ENCODE measurements around the gene RAMP3. TPM values are rescaled to one million over a fixed set of nuclear protein-coding genes. Genes with fewer than 3 reads are reported as not detected.
"Not testable (repeated sequence)": the region's sequence is repeated elsewhere in the genome, so short reads cannot be mapped to it uniquely, and the experiment has no call there.

The RAMP3 gene
- total RNA-seq, 2 donors from 2014 or later: 35.8 to 43.5 TPM

GRCh38 chr7:45149606-45150005 lies 8.0 kb upstream of the RAMP3 start:
- no peak for DNase-seq (ENCODE audit: low spot score)
- H3K4me3 ChIP-seq: no peak overlapping the region
- H3K4me1 ChIP-seq (replicated peaks): no peaks in the 10 kb centered on the region
- TF ChIP-seq POLR2A (IDR thresholded peaks at IDR 0.05) (no peak), POLR2AphosphoS5 (IDR thresholded peaks at IDR 0.05) (no peak)
- TF ChIP-seq, protein P1, sequence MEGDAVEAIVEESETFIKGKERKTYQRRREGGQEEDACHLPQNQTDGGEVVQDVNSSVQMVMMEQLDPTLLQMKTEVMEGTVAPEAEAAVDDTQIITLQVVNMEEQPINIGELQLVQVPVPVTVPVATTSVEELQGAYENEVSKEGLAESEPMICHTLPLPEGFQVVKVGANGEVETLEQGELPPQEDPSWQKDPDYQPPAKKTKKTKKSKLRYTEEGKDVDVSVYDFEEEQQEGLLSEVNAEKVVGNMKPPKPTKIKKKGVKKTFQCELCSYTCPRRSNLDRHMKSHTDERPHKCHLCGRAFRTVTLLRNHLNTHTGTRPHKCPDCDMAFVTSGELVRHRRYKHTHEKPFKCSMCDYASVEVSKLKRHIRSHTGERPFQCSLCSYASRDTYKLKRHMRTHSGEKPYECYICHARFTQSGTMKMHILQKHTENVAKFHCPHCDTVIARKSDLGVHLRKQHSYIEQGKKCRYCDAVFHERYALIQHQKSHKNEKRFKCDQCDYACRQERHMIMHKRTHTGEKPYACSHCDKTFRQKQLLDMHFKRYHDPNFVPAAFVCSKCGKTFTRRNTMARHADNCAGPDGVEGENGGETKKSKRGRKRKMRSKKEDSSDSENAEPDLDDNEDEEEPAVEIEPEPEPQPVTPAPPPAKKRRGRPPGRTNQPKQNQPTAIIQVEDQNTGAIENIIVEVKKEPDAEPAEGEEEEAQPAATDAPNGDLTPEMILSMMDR (IDR thresholded peaks at IDR 0.05): no peak
- WGBS: 76% methylated on average over 5 of the region's 5 CpGs
- no peaks in the 10 kb centered on the region for H3K27me3 ChIP-seq (replicated peaks; ENCODE audit: insufficient read depth)
- H3K27ac ChIP-seq: no peak overlapping the region
- intact Hi-C loops (cut with DNase I): loop anchor here (10.0 kb wide), 1 partner anchor 705 kb away; no protein-coding TSS in a partner anchor
- H3K36me3 ChIP-seq: no peaks in the 10 kb centered on the region
- no peaks in the 10 kb centered on the region for H3K9me3 ChIP-seq

- TF ChIP-seq, protein P1 (IDR thresholded peaks at IDR 0.05): no peak
- TF ChIP-seq POLR2A (IDR thresholded peaks at IDR 0.05) (no peak), POLR2AphosphoS5 (IDR thresholded peaks at IDR 0.05) (no peak)
- intact Hi-C loops (cut with DNase I): loop anchor here (10.0 kb wide), 1 partner anchor 705 kb away; no protein-coding TSS in a partner anchor
- no peak for DNase-seq (ENCODE audit: low spot score)
- no peaks in the 10 kb centered on the region for H3K4me1 ChIP-seq (replicated peaks)
- H3K27me3 ChIP-seq (replicated peaks; ENCODE audit: insufficient read depth): no peaks in the 10 kb centered on the region
- H3K4me3 ChIP-seq: no peak overlapping the region
- H3K27ac ChIP-seq: no peak overlapping the region
- no peaks in the 10 kb centered on the region for H3K9me3 ChIP-seq
- no peaks in the 10 kb centered on the region for H3K36me3 ChIP-seq
- WGBS: 84% methylated on average over 11 of the region's 11 CpGs
Observed at GRCh38 chr7:45150199-45150598, 7.4 kb upstream of the RAMP3 start.

- Histone ChIP-seq H3K36me3 (no peaks in the 10 kb centered on the region), H3K27me3 (replicated peaks; ENCODE audit: insufficient read depth) (no peaks in the 10 kb centered on the region), H3K4me1 (replicated peaks) (no peaks in the 10 kb centered on the region), H3K27ac (no peak overlapping the region), H3K9me3 (no peaks in the 10 kb centered on the region), H3K4me3 (no peak overlapping the region)
- intact Hi-C loops (cut with DNase I): loop anchor here (10.0 kb wide), 1 partner anchor 704 kb away; no protein-coding TSS in a partner anchor
- TF ChIP-seq POLR2AphosphoS5 (IDR thresholded peaks at IDR 0.05) (no peak), POLR2A (IDR thresholded peaks at IDR 0.05) (no peak)
- DNase-seq (ENCODE audit: low spot score): no peak
- WGBS: 75% methylated on average over 9 of the region's 9 CpGs
Observed at GRCh38 chr7:45151131-45151684, 6.4 kb upstream of the RAMP3 start.

- 96% methylated on average over 3 of the region's 3 CpGs for WGBS
Observed at GRCh38 chr7:45151967-45152366, 5.6 kb upstream of the RAMP3 start.

GRCh38 chr7:45153233-45153632 lies 4.4 kb upstream of the RAMP3 start:
- Histone ChIP-seq H3K9me3 (no peaks in the 10 kb centered on the region), H3K27me3 (replicated peaks; ENCODE audit: insufficient read depth) (peaks cover 9% of the 10 kb centered on the region), H3K4me3 (no peak overlapping the region), H3K27ac (no peak overlapping the region), H3K4me1 (replicated peaks) (no peaks in the 10 kb centered on the region), H3K36me3 (no peaks in the 10 kb centered on the region)
- 43% methylated on average over 3 of the region's 3 CpGs for WGBS
- no peak for DNase-seq (ENCODE audit: low spot score)
- intact Hi-C loops (cut with DNase I): loop anchor here (10.0 kb wide), 1 partner anchor 702 kb away; no protein-coding TSS in a partner anchor
- TF ChIP-seq, protein P1 (IDR thresholded peaks at IDR 0.05): no peak
- no peak for TF ChIP-seq POLR2AphosphoS5 (IDR thresholded peaks at IDR 0.05)
- TF ChIP-seq POLR2A (IDR thresholded peaks at IDR 0.05): no peak

More at GRCh38 chr7:45151967-45152366, 5.6 kb upstream of the RAMP3 start:
- no peak overlapping the region for H3K4me3 ChIP-seq
- no peaks in the 10 kb centered on the region for H3K9me3 ChIP-seq
- TF ChIP-seq POLR2A (IDR thresholded peaks at IDR 0.05) (no peak), POLR2AphosphoS5 (IDR thresholded peaks at IDR 0.05) (no peak)
- TF ChIP-seq, protein P1 (IDR thresholded peaks at IDR 0.05): no peak
- H3K4me1 ChIP-seq (replicated peaks): no peaks in the 10 kb centered on the region
- H3K27me3 ChIP-seq (replicated peaks; ENCODE audit: insufficient read depth): no peaks in the 10 kb centered on the region
- no peak overlapping the region for H3K27ac ChIP-seq
- no peak for DNase-seq (ENCODE audit: low spot score)
- H3K36me3 ChIP-seq: no peaks in the 10 kb centered on the region
- intact Hi-C loops (cut with DNase I): loop anchor here (10.0 kb wide), 1 partner anchor 703 kb away; no protein-coding TSS in a partner anchor

- intact Hi-C loops (cut with DNase I): loop anchor here (2.0 to 10.0 kb wide), 2 partner anchors 107 to 701 kb away; no protein-coding TSS in a partner anchor
- WGBS: 93% methylated on average over 8 of the region's 8 CpGs
Observed at GRCh38 chr7:45153861-45154260, 3.7 kb upstream of the RAMP3 start.

More at GRCh38 chr7:45153861-45154260, 3.7 kb upstream of the RAMP3 start:
- not testable (repeated sequence) for H3K9me3 ChIP-seq; H3K27ac ChIP-seq; H3K27me3 ChIP-seq (replicated peaks; ENCODE audit: insufficient read depth); H3K4me3 ChIP-seq; DNase-seq (ENCODE audit: low spot score); H3K4me1 ChIP-seq (replicated peaks); H3K36me3 ChIP-seq

Data from prostate gland (tissue), 2 donors.